Motor neuron (in vitro differentiated cells): Measurements from ENCODE around the gene USP15. TPM values are rescaled to one million over a fixed set of nuclear protein-coding genes. Genes with fewer than 3 reads are reported as not detected.
A peak's percentile ranks its signal among the peaks of the same experiment; 100 is the strongest.
"Not testable (repeated sequence)": the region's sequence is repeated elsewhere in the genome, so short reads cannot be mapped to it uniquely, and the experiment has no call there.

Experiments used
- ATAC-seq, 8 experiments: fragments of 200-7000 bp; cut with Tn5 transposase; replicated peaks in 6 of 8; 2 replicates each; pipeline ENCODE4 v1.8.0; 2021; ENCODE audit warnings: mild to moderate bottlenecking in 8 of 8, moderate library complexity in 8 of 8
- H3K27ac ChIP-seq, 2 donors: fragments of 250-450 bp; sonication (Bioruptor Pico); 2 replicates each; pipeline ENCODE4 v1.9.0; 2021; ENCODE audit warnings: antibody characterized with exemption in 2 of 2, mild to moderate bottlenecking in 2 of 2, moderate library complexity in 1 of 2
- H3K4me1 ChIP-seq, 2 donors: fragments of 250-450 bp; sonication (Bioruptor Pico); replicated peaks in 1 of 2; 2 replicates each; pipeline ENCODE4 v1.6.1; 2021; ENCODE audit warnings: antibody characterized with exemption in 2 of 2, mild to moderate bottlenecking in 2 of 2, moderate library complexity in 1 of 2
- H3K4me3 ChIP-seq, 5 donors: fragments of 250-450 bp; sonication (Bioruptor Pico); 2 replicates each; pipeline ENCODE4 v1.9.0; 2021; ENCODE audit warnings: antibody characterized with exemption in 5 of 5, mild to moderate bottlenecking in 5 of 5, moderate library complexity in 4 of 5
- WGBS, 10 experiments: fragments of 450-650 bp; shearing (Covaris generic); methylation state at CpG; one replicate each; pipeline ENCODE4 v1.0.0; 2022; 5-methylcytosine and 5-hydroxymethylcytosine counted together
- in situ Hi-C, 9 experiments: fragments of 400-800 bp; cut with MboI; loops; one replicate each; pipeline ENCODE4 v1.15.0; 2021; ENCODE audit warnings: low sequenced_read_pairs in 9 of 9, low pct_unique_long_range_greater_than_20kb in 2 of 9; ENCODE audit not compliant: unreplicated experiment in 9 of 9
- total RNA-seq, 8 experiments: library from RNA; unstranded; fragments of 300-600 nt; gene quantifications; 2 replicates each; pipeline versions ENCODE4 v1.2.3 to v1.2.4, GENCODE V29; 2022

The USP15 gene
- total RNA-seq, 8 experiments from 2014 or later = 47.1 to 92.0 (median 67.7) TPM

- H3K4me1 ChIP-seq = no peaks in the 10 kb centered on the region
- H3K27ac ChIP-seq = no peak overlapping the region
- ATAC-seq = no peak
- in situ Hi-C loops = loop anchor here in 7 of 9 experiments (10.0 to 25.0 kb wide), 4 partner anchors 353 to 628 kb away; no protein-coding TSS in a partner anchor
- H3K4me3 ChIP-seq = peak overlapping the region in 2 of 5 donors; percentile 15 to 27
- WGBS, 10 experiments = 30 to 81% (median 69%) methylated on average over 1 to 16 of the region's 16 CpGs; no CpG with 5 or more reads in 1 of the 10 experiments
These were observed 174.5 kb downstream of the USP15 start for GRCh38 chr12:62434494-62435302.

GRCh38 chr12:62435303-62436163 lies 175.3 kb downstream of the USP15 start:
- H3K27ac ChIP-seq = no peak overlapping the region
- peak; percentile 64 to 95 (median 84) for ATAC-seq
- in situ Hi-C loops = loop anchor here in 7 of 9 experiments (10.0 to 25.0 kb wide), 4 partner anchors 352 to 627 kb away; no protein-coding TSS in a partner anchor
- WGBS, 10 experiments = 0 to 34% (median 20%) methylated on average over 4 to 13 of the region's 29 CpGs; no CpG with 5 or more reads in 4 of the 10 experiments
- H3K4me3 ChIP-seq = peak overlapping the region in 3 of 5 donors; percentile 15 to 27 (median 22)
- no peaks in the 10 kb centered on the region for H3K4me1 ChIP-seq

- ATAC-seq = no peak
- Histone ChIP-seq H3K4me1 (no peaks in the 10 kb centered on the region), H3K27ac (no peak overlapping the region), H3K4me3 (no peak overlapping the region)
- in situ Hi-C loops = loop anchor here in 7 of 9 experiments (10.0 to 25.0 kb wide), 4 partner anchors 351 to 626 kb away; no protein-coding TSS in a partner anchor
- WGBS, 10 experiments = 71 to 100% (median 90%) methylated on average over 1 to 3 of the region's 12 CpGs; no CpG with 5 or more reads in 6 of the 10 experiments
These were observed 175.9 kb downstream of the USP15 start for GRCh38 chr12:62436164-62436503.

GRCh38 chr12:62438098-62438692 lies 178.0 kb downstream of the USP15 start:
- no peak overlapping the region for H3K4me3 ChIP-seq
- no peak overlapping the region for H3K27ac ChIP-seq
- H3K4me1 ChIP-seq = no peaks in the 10 kb centered on the region
- in situ Hi-C loops = loop anchor here in 7 of 9 experiments (10.0 to 25.0 kb wide), 4 partner anchors 349 to 624 kb away; no protein-coding TSS in a partner anchor
- WGBS, 10 experiments = 0 to 28% (median 16%) methylated on average over 2 to 6 of the region's 6 CpGs; no CpG with 5 or more reads in 1 of the 10 experiments
- ATAC-seq = peak in 5 of 8 experiments; percentile 21 to 61 (median 26)

- H3K27ac ChIP-seq = no peak overlapping the region
- ATAC-seq = no peak
- no peaks in the 10 kb centered on the region for H3K4me1 ChIP-seq
- 0 to 100% (median 60%) methylated on average over 1 to 2 of the region's 2 CpGs; no CpG with 5 or more reads in 1 of the 10 experiments for WGBS, 10 experiments
- in situ Hi-C loops = loop anchor here in 7 of 9 experiments (25.0 kb wide), 3 partner anchors 340 to 615 kb away; no protein-coding TSS in a partner anchor
- H3K4me3 ChIP-seq = no peak overlapping the region
These were observed 186.7 kb downstream of the USP15 start for GRCh38 chr12:62446754-62447452.

GRCh38 chr12:62448436-62448835 lies 188.2 kb downstream of the USP15 start:
- Histone ChIP-seq H3K4me3 (no peak overlapping the region), H3K4me1 (no peaks in the 10 kb centered on the region), H3K27ac (no peak overlapping the region)
- WGBS, 10 experiments = 0 to 100% (median 70%) methylated on average over 1 to 3 of the region's 3 CpGs; no CpG with 5 or more reads in 1 of the 10 experiments
- no peak for ATAC-seq
- in situ Hi-C loops = loop anchor here in 7 of 9 experiments (25.0 kb wide), 3 partner anchors 339 to 614 kb away; no protein-coding TSS in a partner anchor

GRCh38 chr12:62455429-62455828 lies 195.2 kb downstream of the USP15 start:
- 0 to 100% (median 65%) methylated on average over 1 to 2 of the region's 2 CpGs; no CpG with 5 or more reads in 2 of the 10 experiments for WGBS, 10 experiments
- in situ Hi-C loops, H3K4me3 ChIP-seq, H3K4me1 ChIP-seq, ATAC-seq, H3K27ac ChIP-seq: not testable (repeated sequence)

- in situ Hi-C loops = no loop called here
- Histone ChIP-seq H3K4me1 (no peaks in the 10 kb centered on the region), H3K4me3 (no peak overlapping the region), H3K27ac (no peak overlapping the region)
- no peak for ATAC-seq
- 50 to 100% (median 92%) methylated on average over 1 to 3 of the region's 3 CpGs; no CpG with 5 or more reads in 1 of the 10 experiments for WGBS, 10 experiments
These were observed 198.4 kb downstream of the USP15 start for GRCh38 chr12:62458626-62459025.

GRCh38 chr12:62459976-62460375 lies 199.8 kb downstream of the USP15 start:
- no peaks in the 10 kb centered on the region for H3K4me1 ChIP-seq
- H3K27ac ChIP-seq = no peak overlapping the region
- no peak overlapping the region for H3K4me3 ChIP-seq
- ATAC-seq = no peak
- in situ Hi-C loops = no loop called here

- in situ Hi-C loops, H3K4me3 ChIP-seq, H3K27ac ChIP-seq, H3K4me1 ChIP-seq, ATAC-seq: not testable (repeated sequence)
- WGBS, 10 experiments = 75 to 100% (median 95%) methylated on average over 1 to 12 of the region's 32 CpGs; no CpG with 5 or more reads in 5 of the 10 experiments
These were observed 201.1 kb downstream of the USP15 start for GRCh38 chr12:62461171-62461837.

- ATAC-seq, H3K27ac ChIP-seq, in situ Hi-C loops, H3K4me3 ChIP-seq, H3K4me1 ChIP-seq: not testable (repeated sequence)
- WGBS, 10 experiments = 20 to 100% (median 74%) methylated on average over 2 to 6 of the region's 7 CpGs; no CpG with 5 or more reads in 2 of the 10 experiments
These were observed 203.0 kb downstream of the USP15 start for GRCh38 chr12:62463252-62463651.
